ENCODE data around the gene EMSY.
"Not testable (repeated sequence)": the region's sequence is repeated elsewhere in the genome, so short reads cannot be mapped to it uniquely, and the experiment has no call there.

The EMSY gene

DNA sequence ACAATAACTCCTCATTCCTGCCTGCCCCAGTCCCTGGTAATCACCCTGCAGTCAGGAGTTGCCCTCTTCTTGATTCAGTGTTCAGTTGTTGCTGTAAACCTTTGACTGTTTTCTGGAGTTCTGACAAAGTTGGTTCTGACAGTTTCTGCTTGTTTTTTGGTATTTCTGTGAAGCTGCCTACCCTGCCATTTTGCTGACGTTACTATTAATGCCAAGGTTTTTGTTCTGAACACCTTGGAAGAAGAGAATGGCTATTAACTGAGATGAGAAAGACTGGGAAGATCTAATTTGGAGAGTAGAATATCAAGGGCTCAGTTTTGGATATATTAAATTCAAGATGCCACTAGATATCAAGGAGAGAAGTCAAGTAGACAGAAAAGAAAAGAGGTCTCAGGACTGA lies 113.7 kb downstream of the EMSY start:
- H3K27ac Mint-ChIP-seq = no peak overlapping the region
- ATAC-seq (ENCODE audit: low read depth) = no peak

DNA sequence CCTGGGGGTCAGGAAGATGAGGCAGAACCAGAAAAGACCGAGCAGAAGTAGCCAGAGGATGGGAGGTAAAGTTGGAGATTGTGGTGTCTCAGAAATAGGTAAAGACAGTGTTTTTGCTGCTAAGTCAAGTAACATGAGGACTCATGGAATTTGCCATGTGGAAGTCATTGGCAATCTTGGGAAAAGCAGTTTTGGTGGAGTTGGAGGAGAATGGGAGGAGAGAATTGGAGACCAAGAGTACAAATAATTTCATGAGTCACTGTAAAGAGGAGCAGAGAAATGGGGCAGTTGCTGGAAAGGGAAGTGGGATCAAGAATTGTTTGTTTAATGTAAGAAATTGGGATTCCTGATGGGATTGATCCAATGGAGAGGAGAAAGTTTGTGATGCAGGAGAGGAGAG lies 114.1 kb downstream of the EMSY start:
- no peaks in the 10 kb centered on the region for H3K4me1 Mint-ChIP-seq
- H3K36me3 Mint-ChIP-seq = no peaks in the 10 kb centered on the region
- no peak overlapping the region for H3K27ac Mint-ChIP-seq
- H3K9me3 Mint-ChIP-seq = peaks cover 1% of the 10 kb centered on the region
- H3K4me3 Mint-ChIP-seq = no peak overlapping the region
- ATAC-seq (ENCODE audit: low read depth) = no peak
- H3K27me3 Mint-ChIP-seq = peaks cover 16% of the 10 kb centered on the region
- no peak for DNase-seq (ENCODE audit: low spot score in 2 of 2)

More for the DNA sequence above, 113.7 kb downstream of the EMSY start:
- H3K9me3 Mint-ChIP-seq = peaks cover 1% of the 10 kb centered on the region
- H3K4me3 Mint-ChIP-seq = no peak overlapping the region
- H3K4me1 Mint-ChIP-seq = no peaks in the 10 kb centered on the region
- DNase-seq (ENCODE audit: low spot score in 2 of 2) = no peak
- peaks cover 16% of the 10 kb centered on the region for H3K27me3 Mint-ChIP-seq
- no peaks in the 10 kb centered on the region for H3K36me3 Mint-ChIP-seq

DNA sequence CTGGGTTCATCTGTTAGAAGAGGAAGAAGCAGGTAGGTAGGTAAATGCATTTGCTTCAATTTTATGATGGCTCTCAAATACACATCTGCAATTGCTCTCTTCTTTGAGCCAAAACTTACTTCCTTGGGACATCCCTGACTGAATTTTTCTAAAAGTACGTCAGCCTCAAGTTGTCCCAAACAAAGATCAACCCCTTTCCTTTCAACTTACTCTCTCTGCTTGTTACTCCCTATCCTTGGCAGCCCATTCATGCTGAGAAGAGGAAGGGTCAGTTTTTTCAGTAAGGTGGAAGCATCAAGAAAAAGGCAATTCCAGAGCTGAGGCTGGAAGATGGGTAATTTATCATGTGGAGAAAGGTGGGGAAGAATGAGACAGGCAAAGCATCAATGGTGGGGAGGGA lies 114.5 kb downstream of the EMSY start:
- DNase-seq (ENCODE audit: low spot score in 2 of 2) (no peak), ATAC-seq (ENCODE audit: low read depth) (no peak)
- Mint-ChIP-seq H3K9me3 (peaks cover 1% of the 10 kb centered on the region), H3K36me3 (no peaks in the 10 kb centered on the region), H3K27me3 (peaks cover 16% of the 10 kb centered on the region), H3K27ac (no peak overlapping the region), H3K4me1 (no peaks in the 10 kb centered on the region), H3K4me3 (no peak overlapping the region)

DNA sequence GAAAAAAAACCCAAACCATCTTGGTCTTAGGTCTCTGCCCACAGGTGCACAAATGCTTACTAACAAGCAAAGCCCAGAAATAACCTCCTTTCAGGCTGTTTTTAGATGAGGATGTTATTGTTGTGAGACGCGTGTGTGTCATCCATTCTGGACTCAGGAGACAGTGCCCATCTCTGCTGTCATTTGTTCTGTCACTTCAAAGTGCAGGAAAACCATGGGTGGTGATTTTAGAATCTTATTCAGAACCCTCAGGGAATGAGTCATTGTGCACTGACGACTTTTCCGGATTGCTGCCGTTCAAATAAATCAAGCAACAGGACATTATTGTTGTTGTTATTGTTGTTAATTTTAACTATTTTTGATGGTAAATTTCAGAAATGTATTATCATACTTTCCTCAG lies 115.4 kb downstream of the EMSY start:
- Mint-ChIP-seq H3K36me3 (no peaks in the 10 kb centered on the region), H3K27me3 (peaks cover 21% of the 10 kb centered on the region), H3K27ac (no peak overlapping the region), H3K9me3 (peaks cover 1% of the 10 kb centered on the region), H3K4me3 (no peak overlapping the region), H3K4me1 (peaks cover 2% of the 10 kb centered on the region)
- ATAC-seq (ENCODE audit: low read depth) = no peak
- DNase-seq (ENCODE audit: low spot score in 2 of 2) = no peak

DNA sequence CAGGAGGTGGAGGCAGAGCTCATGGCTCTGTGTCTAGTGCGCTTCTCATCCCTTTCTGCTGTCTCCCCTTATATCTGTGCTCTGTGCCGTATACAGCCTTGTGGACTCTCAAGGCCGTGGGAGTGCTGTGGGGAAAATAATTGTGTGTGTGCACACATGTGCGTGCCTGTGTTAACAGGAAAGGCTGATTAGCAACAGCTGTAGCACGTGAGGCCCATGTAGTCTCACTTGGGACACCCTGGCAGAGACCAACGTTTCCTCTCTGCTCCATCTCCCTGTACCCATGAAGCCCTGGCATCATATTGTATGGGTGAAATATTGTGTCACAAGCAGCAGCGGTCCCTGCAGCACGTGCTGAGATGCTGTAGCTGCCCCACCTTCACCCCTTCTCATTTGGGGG lies 116.4 kb downstream of the EMSY start:
- no peaks in the 10 kb centered on the region for H3K36me3 Mint-ChIP-seq
- H3K4me3 Mint-ChIP-seq = no peak overlapping the region

DNA sequence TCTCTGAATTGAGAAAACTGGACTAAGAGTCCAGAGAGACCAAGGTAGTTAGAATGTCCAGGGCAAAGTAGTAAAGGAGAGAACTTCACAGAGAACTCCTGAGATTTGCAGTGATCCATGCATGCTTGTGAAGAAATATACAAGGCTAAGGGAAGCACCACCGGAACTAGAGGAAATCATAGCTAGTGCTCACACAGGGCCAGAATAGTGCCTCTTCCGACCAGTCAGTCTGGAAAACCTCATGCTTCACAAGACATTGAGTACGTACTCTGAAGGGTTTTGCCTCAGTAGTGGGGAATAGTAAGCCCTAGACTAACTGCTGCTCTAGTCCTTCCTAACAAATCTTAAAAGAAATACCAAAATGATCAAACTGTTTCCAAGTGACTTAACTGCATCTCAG lies 117.7 kb downstream of the EMSY start:
- no peak for DNase-seq (ENCODE audit: low spot score in 2 of 2)
- ATAC-seq (ENCODE audit: low read depth) = no peak
- no peak overlapping the region for H3K27ac Mint-ChIP-seq
- H3K36me3 Mint-ChIP-seq = no peaks in the 10 kb centered on the region
- peaks cover 2% of the 10 kb centered on the region for H3K4me1 Mint-ChIP-seq
- peaks cover 1% of the 10 kb centered on the region for H3K9me3 Mint-ChIP-seq
- no peak overlapping the region for H3K4me3 Mint-ChIP-seq
- peaks cover 21% of the 10 kb centered on the region for H3K27me3 Mint-ChIP-seq

More for the DNA sequence above, 116.4 kb downstream of the EMSY start:
- ATAC-seq (ENCODE audit: low read depth) = no peak
- Mint-ChIP-seq H3K4me1 (peaks cover 2% of the 10 kb centered on the region), H3K9me3 (peaks cover 1% of the 10 kb centered on the region), H3K27ac (no peak overlapping the region), H3K27me3 (peaks cover 21% of the 10 kb centered on the region)
- DNase-seq (ENCODE audit: low spot score in 2 of 2) = no peak

DNA sequence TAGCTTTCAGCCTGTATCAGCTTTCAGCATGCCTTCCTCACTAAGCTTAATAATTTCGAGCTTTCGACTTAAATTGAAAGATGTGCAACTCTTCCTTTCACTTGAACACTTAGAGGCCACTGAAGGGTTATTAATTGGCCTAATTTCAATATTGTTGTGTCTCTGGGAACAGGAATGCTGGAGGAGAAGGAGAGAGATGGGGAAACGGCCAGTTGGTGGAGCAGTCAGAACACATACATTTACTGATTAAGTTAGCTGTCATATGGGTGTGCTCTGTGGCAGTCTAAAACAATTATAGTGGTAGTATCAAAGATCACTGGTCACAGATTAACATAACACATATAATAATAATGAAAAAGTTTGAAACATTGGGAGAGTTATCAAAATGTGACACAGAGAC lies 119.5 kb downstream of the EMSY start:
- H3K4me3 Mint-ChIP-seq = no peak overlapping the region
- peaks cover 18% of the 10 kb centered on the region for H3K27me3 Mint-ChIP-seq
- H3K27ac Mint-ChIP-seq = no peak overlapping the region
- DNase-seq (ENCODE audit: low spot score in 2 of 2) = no peak
- no peaks in the 10 kb centered on the region for H3K9me3 Mint-ChIP-seq
- no peaks in the 10 kb centered on the region for H3K36me3 Mint-ChIP-seq
- peaks cover 2% of the 10 kb centered on the region for H3K4me1 Mint-ChIP-seq
- ATAC-seq (ENCODE audit: low read depth) = no peak

DNA sequence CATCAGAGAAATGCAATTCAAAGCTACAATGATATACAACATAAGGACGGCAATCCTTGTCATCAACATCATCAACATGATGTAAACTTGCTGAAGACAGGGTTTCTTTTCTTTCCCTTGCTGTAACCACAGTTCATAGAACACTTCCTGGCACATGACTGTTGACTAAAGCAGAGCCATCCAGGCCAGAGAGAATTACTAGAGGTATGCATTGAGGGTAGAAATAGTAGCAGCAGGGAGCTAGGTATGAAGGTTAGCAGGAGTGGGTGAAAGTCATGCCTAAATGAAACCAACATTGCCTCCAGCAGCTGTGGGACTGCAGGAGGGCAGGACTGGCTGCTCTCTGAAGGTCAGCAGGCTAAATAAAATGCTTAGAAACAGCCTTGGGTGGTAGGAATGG lies 122.0 kb downstream of the EMSY start:
- H3K27me3 Mint-ChIP-seq = peaks cover 14% of the 10 kb centered on the region
- no peak overlapping the region for H3K27ac Mint-ChIP-seq
- H3K9me3 Mint-ChIP-seq = no peaks in the 10 kb centered on the region
- DNase-seq (ENCODE audit: low spot score in 2 of 2) = no peak
- no peaks in the 10 kb centered on the region for H3K36me3 Mint-ChIP-seq
- peaks cover 2% of the 10 kb centered on the region for H3K4me1 Mint-ChIP-seq
- no peak for ATAC-seq (ENCODE audit: low read depth)
- H3K4me3 Mint-ChIP-seq = no peak overlapping the region

DNA sequence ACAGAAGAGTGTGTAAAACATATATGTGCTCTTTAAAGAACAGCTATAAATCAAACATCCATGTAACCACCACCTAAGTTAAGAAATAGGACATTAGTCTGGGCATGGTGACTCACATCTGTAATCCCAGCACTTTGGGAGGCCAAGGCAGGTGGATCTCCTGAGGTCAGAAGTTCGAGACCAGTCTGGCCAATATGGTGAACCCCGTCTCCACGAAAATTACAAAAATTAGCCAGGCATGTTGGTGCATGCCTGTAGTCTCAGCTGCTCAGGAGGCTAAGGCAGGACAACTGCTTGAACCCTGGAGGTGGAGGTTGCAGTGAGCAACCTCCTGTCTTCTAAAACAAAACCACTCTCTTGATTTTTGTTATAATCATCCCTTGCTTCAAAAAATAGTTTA lies 122.4 kb downstream of the EMSY start:
- H3K27ac Mint-ChIP-seq = no peak overlapping the region
- no peak overlapping the region for H3K4me3 Mint-ChIP-seq
- no peaks in the 10 kb centered on the region for H3K36me3 Mint-ChIP-seq
- ATAC-seq (ENCODE audit: low read depth) (no peak), DNase-seq (ENCODE audit: low spot score in 2 of 2) (no peak)
- peaks cover 11% of the 10 kb centered on the region for H3K27me3 Mint-ChIP-seq
- no peaks in the 10 kb centered on the region for H3K9me3 Mint-ChIP-seq
- peaks cover 2% of the 10 kb centered on the region for H3K4me1 Mint-ChIP-seq

DNA sequence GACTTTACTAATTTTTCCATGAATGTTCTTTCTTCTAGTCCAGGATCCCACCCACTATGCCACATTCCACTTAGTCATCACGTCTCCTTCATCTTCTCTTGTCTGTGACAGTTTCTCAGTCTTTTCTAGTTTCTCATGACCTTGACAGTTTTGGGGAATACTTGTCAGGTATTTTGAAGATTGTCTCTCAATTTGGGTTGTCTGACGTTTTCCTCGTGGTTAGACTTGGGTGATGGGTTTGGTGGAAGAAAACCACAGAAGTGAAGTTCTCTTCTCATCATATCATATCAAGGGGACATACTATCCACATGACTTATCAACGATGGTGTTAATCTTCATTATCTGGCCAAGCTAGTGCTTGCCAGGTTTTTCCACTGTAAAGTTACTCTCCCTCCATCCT lies 123.3 kb downstream of the EMSY start:
- no peaks in the 10 kb centered on the region for H3K36me3 Mint-ChIP-seq
- H3K27ac Mint-ChIP-seq = no peak overlapping the region
- no peak for DNase-seq (ENCODE audit: low spot score in 2 of 2)
- no peak overlapping the region for H3K4me3 Mint-ChIP-seq
- peaks cover 10% of the 10 kb centered on the region for H3K27me3 Mint-ChIP-seq
- no peaks in the 10 kb centered on the region for H3K9me3 Mint-ChIP-seq
- no peak for ATAC-seq (ENCODE audit: low read depth)
- H3K4me1 Mint-ChIP-seq = peaks cover 2% of the 10 kb centered on the region

DNA sequence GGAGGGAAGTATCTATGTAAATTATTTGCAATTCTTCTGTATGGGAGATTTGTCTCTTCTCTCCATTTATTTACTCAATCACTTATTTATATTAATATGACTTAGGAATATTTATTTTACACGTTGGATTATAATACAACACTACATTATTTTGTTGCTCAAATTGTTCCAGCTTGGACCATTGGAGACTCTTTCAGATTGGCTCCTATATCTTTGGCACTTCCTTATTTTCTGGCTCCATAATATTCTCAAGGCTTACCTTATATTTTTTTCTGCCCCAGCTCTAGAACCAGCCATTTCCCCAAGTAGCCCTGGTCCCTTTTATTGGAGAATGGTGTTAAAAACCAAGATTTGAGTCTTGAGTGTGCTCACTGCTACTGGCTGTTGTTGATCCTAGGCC lies 123.8 kb downstream of the EMSY start:
- H3K4me1 Mint-ChIP-seq = peaks cover 2% of the 10 kb centered on the region
- peaks cover 11% of the 10 kb centered on the region for H3K27me3 Mint-ChIP-seq
- H3K4me3 Mint-ChIP-seq = no peak overlapping the region
- ATAC-seq (ENCODE audit: low read depth) = no peak
- no peak for DNase-seq (ENCODE audit: low spot score in 2 of 2)
- H3K36me3 Mint-ChIP-seq = no peaks in the 10 kb centered on the region
- H3K27ac Mint-ChIP-seq = no peak overlapping the region
- H3K9me3 Mint-ChIP-seq = no peaks in the 10 kb centered on the region

DNA sequence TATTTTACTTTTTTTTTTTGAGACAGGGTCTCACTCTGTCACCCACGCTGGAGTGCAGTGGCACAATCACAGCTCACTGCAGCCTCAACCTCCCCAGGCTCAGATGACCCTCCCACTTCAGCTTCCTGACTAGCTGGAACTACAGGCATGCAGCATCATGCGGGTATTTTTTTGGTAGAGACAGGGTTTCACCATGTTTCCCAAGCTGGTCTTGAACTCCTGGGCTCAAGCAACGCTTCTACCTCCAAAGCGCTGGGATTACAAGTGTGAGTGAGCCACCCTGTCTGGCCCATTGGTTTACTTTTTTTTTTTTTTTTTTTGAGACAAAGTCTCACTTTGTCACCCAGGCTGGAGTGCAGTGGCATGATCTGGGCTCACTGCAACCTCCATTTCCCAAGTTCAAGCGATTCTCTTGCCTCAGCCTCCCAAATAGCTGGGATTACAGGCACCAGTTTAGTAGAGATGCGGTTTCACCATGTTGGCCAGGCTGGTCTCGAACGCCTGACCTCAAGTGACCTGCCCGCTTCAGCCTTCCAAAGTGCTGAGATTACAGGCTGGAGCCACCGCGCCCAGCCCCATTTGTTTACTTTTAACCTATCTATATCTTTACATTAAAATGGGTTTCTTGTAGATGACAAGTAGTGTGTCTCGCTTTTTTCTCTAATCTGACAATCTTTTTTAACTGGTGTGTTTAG lies 127.5 kb downstream of the EMSY start:
- H3K36me3 Mint-ChIP-seq = not testable (repeated sequence)

DNA sequence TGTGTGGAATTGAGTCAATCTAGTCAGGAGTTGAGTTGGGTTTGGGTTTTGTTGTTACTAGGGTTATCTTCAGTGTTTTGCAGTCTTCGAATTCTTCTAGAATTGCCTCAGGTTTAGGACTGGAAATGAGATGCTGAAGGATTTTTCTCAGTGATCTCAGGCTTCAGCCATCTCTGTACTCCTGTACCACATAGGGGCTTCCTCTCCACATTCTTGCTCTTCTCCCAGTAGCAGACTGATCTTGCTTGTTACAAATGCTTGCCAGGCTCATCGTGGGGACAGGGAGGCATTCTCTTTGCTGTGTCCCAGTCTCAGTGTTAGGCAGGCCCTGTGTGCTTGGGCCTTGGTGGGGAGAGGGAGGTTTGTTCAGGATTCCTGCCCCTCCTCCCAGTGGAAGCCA lies 129.6 kb downstream of the EMSY start:
- H3K4me1 Mint-ChIP-seq = no peaks in the 10 kb centered on the region
- ATAC-seq (ENCODE audit: low read depth) (no peak), DNase-seq (ENCODE audit: low spot score in 2 of 2) (no peak)
- peaks cover 1% of the 10 kb centered on the region for H3K36me3 Mint-ChIP-seq
- no peak overlapping the region for H3K4me3 Mint-ChIP-seq
- H3K9me3 Mint-ChIP-seq = no peaks in the 10 kb centered on the region
- H3K27me3 Mint-ChIP-seq = peaks cover 24% of the 10 kb centered on the region
- H3K27ac Mint-ChIP-seq = no peak overlapping the region

More for the DNA sequence above, 127.5 kb downstream of the EMSY start:
- not testable (repeated sequence) for H3K4me3 Mint-ChIP-seq; H3K27ac Mint-ChIP-seq; DNase-seq (ENCODE audit: low spot score in 2 of 2); ATAC-seq (ENCODE audit: low read depth); H3K4me1 Mint-ChIP-seq; H3K9me3 Mint-ChIP-seq
- H3K27me3 Mint-ChIP-seq = peaks cover 20% of the 10 kb centered on the region

DNA sequence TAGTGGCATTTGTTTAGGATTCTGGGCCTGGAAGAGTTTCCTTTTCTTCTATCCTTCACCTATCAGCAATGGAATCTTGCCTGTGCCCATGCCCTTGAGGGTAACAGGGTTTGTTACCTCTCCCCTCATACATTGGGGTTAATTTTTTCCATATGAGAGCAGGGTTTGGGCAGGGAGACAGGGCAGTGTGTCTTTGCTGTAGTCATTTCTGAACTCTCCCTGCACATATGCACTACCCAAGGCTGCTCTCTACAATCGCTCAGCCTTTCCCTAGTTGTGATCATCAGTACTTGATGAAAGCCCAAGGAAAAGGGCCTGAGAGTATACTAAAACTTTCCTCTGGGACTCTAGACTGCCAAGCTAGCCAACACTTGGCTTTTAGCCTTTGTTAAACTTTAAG lies 130.1 kb downstream of the EMSY start:
- ATAC-seq (ENCODE audit: low read depth) = no peak
- Mint-ChIP-seq H3K4me1 (no peaks in the 10 kb centered on the region), H3K9me3 (no peaks in the 10 kb centered on the region), H3K4me3 (no peak overlapping the region), H3K36me3 (peaks cover 1% of the 10 kb centered on the region), H3K27ac (no peak overlapping the region), H3K27me3 (peaks cover 27% of the 10 kb centered on the region)
- no peak for DNase-seq (ENCODE audit: low spot score in 2 of 2)

DNA sequence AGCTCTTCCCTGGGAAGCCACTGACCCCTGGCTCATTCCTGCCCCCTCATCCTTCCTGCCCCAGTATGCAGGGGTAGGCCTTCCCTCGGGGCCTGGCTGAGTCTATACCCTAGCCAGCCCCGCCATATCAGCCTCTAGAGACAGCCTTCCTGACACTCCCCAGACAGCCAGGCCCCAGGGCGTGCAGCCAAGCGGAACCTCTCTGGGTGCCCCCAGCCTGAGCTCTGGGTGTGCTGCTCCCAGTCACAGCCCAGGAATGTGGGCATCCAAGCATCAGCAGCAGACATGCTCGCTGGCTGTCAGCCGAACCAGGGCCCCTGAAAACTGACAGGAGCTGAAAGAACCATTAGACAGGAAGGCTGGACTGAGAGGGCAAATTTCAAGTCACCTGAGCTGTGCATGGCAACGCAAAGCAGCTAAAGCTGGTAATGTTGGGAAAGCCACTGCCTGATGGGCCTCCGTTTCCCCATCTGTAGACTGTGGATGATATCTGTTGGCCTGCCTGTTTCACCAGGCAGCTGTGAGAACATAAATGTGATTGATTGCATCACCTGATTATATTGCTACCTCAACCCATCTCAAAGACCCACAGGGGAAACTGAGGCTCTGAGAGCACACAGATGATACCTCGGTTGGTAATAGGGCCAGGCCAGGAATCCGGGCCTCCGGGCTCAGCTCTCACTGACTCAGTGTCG lies 132.6 kb downstream of the EMSY start:
- peaks cover 27% of the 10 kb centered on the region for H3K27me3 Mint-ChIP-seq
- no peak overlapping the region for H3K4me3 Mint-ChIP-seq
- peaks cover 1% of the 10 kb centered on the region for H3K36me3 Mint-ChIP-seq
- no peak overlapping the region for H3K27ac Mint-ChIP-seq
- no peaks in the 10 kb centered on the region for H3K9me3 Mint-ChIP-seq
- no peak for DNase-seq (ENCODE audit: low spot score in 2 of 2)
- ATAC-seq (ENCODE audit: low read depth) = no peak
- no peaks in the 10 kb centered on the region for H3K4me1 Mint-ChIP-seq
